ENCODE data around the gene IRF7. TPM values are rescaled to one million over a fixed set of nuclear protein-coding genes. Genes with fewer than 3 reads are reported as not detected.
"Not testable (repeated sequence)": the region's sequence is repeated elsewhere in the genome, so short reads cannot be mapped to it uniquely, and the experiment has no call there.

Gene IRF7
- total RNA-seq, 1 donor from 2014 or later: 18.9 TPM

- no peak overlapping the region for H3K27ac ChIP-seq
- no peaks in the 10 kb centered on the region for H3K9me3 ChIP-seq
- peaks cover 4% of the 10 kb centered on the region for H3K4me1 ChIP-seq
- H3K4me3 ChIP-seq: no peak overlapping the region
- TF ChIP-seq CTCF (IDR thresholded peaks at IDR 0.05) (no peak), POLR2A (IDR thresholded peaks at IDR 0.05) (no peak), POLR2AphosphoS5 (IDR thresholded peaks at IDR 0.05; ENCODE audit: insufficient read depth in 1 of 2, low read depth in 1 of 2) (no peak)
- DNase-seq (ENCODE audit: extremely low spot score in 2 of 2): no peak
- no peaks in the 10 kb centered on the region for H3K27me3 ChIP-seq
- H3K36me3 ChIP-seq: peaks cover 0 to 15% of the 10 kb centered on the region in 2 donors
- intact Hi-C loops (cut with DNase I): no loop called here
Measured at GRCh38 chr11:655036-655726, 39.4 kb upstream of the IRF7 start.

- H3K27ac ChIP-seq; intact Hi-C loops (cut with DNase I); H3K9me3 ChIP-seq; H3K4me1 ChIP-seq; H3K27me3 ChIP-seq; DNase-seq (ENCODE audit: extremely low spot score in 2 of 2); H3K4me3 ChIP-seq: not testable (repeated sequence)
- peaks cover 0 to 13% of the 10 kb centered on the region in 2 donors for H3K36me3 ChIP-seq
Measured at GRCh38 chr11:654444-654843, 38.7 kb upstream of the IRF7 start.

DNA sequence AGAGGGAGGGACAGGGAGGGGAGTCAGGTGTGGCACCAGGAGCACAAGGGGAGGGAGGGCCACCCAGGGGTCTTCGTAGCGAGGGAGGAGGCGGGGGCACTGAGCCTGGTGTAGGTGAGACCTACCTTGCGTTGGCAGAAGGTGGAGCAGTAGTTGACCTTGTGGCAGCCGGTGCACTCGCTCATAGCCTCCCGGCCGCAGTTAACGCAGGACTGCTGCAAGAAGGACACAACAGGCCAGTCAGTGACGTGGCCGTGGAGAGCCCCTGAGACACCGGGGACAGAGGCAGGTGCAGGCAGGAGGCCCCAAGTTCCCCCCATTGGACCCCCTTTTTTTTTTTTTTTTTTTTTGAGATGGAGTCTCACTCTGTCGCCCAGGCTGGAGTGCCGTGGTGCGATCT is 38.1 kb upstream of the IRF7 start:
- Histone ChIP-seq H3K36me3 (peaks cover 0 to 11% of the 10 kb centered on the region in 2 donors), H3K27ac (no peak overlapping the region), H3K4me3 (no peak overlapping the region), H3K9me3 (no peaks in the 10 kb centered on the region), H3K4me1 (peaks cover 4% of the 10 kb centered on the region), H3K27me3 (no peaks in the 10 kb centered on the region)
- DNase-seq (ENCODE audit: extremely low spot score in 2 of 2): no peak
- intact Hi-C loops (cut with DNase I): no loop called here
- TF ChIP-seq POLR2A (IDR thresholded peaks at IDR 0.05) (no peak), POLR2AphosphoS5 (IDR thresholded peaks at IDR 0.05; ENCODE audit: insufficient read depth in 1 of 2, low read depth in 1 of 2) (no peak), CTCF (IDR thresholded peaks at IDR 0.05) (no peak)

- DNase-seq (ENCODE audit: extremely low spot score in 2 of 2); H3K9me3 ChIP-seq; H3K4me1 ChIP-seq; intact Hi-C loops (cut with DNase I); H3K4me3 ChIP-seq; H3K27ac ChIP-seq; H3K27me3 ChIP-seq: not testable (repeated sequence)
- peaks cover 0 to 11% of the 10 kb centered on the region in 2 donors for H3K36me3 ChIP-seq
Measured at GRCh38 chr11:653136-653535, 37.4 kb upstream of the IRF7 start.

DNA sequence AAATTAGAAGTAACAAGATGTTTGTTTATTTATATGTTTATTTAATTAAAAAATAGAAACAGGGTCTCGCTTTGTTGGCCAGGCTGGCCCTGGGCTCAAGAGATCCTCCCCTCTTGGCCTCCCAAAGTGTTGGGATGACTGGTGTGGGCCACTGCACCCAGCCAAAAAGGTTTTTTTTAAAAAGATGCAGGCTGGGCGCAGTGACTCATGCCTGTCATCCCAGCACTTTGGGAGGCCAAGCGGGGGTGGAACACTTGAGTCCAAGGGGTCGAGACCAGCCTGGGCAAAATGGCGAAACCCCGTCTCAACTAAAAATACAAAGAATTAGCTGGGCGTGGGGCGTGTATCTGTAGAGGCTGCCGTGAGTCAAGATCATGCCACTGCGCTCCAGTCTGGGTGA is 34.7 kb upstream of the IRF7 start:
- H3K4me1 ChIP-seq: no peaks in the 10 kb centered on the region
- H3K4me3 ChIP-seq: no peak overlapping the region
- TF ChIP-seq POLR2A (IDR thresholded peaks at IDR 0.05) (no peak), CTCF (IDR thresholded peaks at IDR 0.05) (no peak), POLR2AphosphoS5 (IDR thresholded peaks at IDR 0.05; ENCODE audit: insufficient read depth in 1 of 2, low read depth in 1 of 2) (no peak)
- intact Hi-C loops (cut with DNase I): no loop called here
- no peaks in the 10 kb centered on the region for H3K9me3 ChIP-seq
- H3K36me3 ChIP-seq: peaks cover 0 to 11% of the 10 kb centered on the region in 2 donors
- DNase-seq (ENCODE audit: extremely low spot score in 2 of 2): no peak
- H3K27me3 ChIP-seq: no peaks in the 10 kb centered on the region
- H3K27ac ChIP-seq: no peak overlapping the region

DNA sequence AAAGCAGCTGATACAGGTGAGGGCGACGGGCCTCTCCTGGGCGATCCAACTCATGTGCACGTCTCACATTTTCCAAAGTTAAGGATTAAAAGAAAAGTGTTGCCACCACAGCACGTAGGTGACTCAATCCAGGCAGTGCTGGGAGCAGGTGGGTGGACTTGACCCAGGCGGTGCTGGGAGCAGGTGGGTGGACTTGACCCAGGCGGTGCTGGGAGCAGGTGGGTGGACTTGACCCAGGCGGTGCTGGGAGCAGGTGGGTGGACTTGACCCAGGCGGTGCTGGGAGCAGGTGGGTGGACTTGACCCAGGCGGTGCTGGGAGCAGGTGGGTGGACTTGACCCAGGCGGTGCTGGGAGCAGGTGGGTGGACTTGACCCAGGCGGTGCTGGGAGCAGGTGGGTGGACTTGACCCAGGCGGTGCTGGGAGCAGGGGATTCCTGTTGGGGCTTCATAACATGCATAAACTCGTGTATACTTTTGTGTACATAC is 32.0 kb upstream of the IRF7 start:
- DNase-seq (ENCODE audit: extremely low spot score in 2 of 2); intact Hi-C loops (cut with DNase I); H3K27me3 ChIP-seq; H3K27ac ChIP-seq; H3K9me3 ChIP-seq; H3K4me3 ChIP-seq; H3K4me1 ChIP-seq: not testable (repeated sequence)
- peaks cover 0 to 25% of the 10 kb centered on the region in 2 donors for H3K36me3 ChIP-seq

Data from vagina (tissue), 2 donors.